HG02759 (cell line): ENCODE data around the gene CDH4.

ENCODE experiments used
- ATAC-seq: cut with Tn5 transposase; IDR thresholded peaks from one replicate; pipeline ENCODE4 v1.9.1; 2021; ENCODE audit warnings: mild to moderate bottlenecking, moderate library complexity; ENCODE audit not compliant: unreplicated experiment

The CDH4 gene

GRCh38 chr20:61322151-61322865, 70.2 kb downstream of the CDH4 start:
- no peak for ATAC-seq

- no peak for ATAC-seq
Observed at GRCh38 chr20:61324906-61325305, 72.8 kb downstream of the CDH4 start.

- ATAC-seq, result no peak
Observed at GRCh38 chr20:61325718-61326117, 73.7 kb downstream of the CDH4 start.

- no peak for ATAC-seq
Observed at GRCh38 chr20:61328911-61329558, 77.0 kb downstream of the CDH4 start.

- no peak for ATAC-seq
Observed at GRCh38 chr20:61330441-61330840, 78.4 kb downstream of the CDH4 start.

GRCh38 chr20:61331543-61331942, 79.5 kb downstream of the CDH4 start:
- ATAC-seq, result no peak

- ATAC-seq, result no peak
Observed at GRCh38 chr20:61332016-61332975, 80.2 kb downstream of the CDH4 start.

- ATAC-seq, result no peak
Observed at GRCh38 chr20:61333484-61334108, 81.5 kb downstream of the CDH4 start.

- ATAC-seq, result no peak
Observed at GRCh38 chr20:61340157-61340556, 88.1 kb downstream of the CDH4 start.

GRCh38 chr20:61341605-61342004, 89.5 kb downstream of the CDH4 start:
- ATAC-seq, result no peak

GRCh38 chr20:61343934-61344333, 91.9 kb downstream of the CDH4 start:
- ATAC-seq, result no peak

GRCh38 chr20:61345656-61346055, 93.6 kb downstream of the CDH4 start:
- ATAC-seq, result no peak

- no peak for ATAC-seq
Observed at GRCh38 chr20:61346996-61347395, 94.9 kb downstream of the CDH4 start.

- no peak for ATAC-seq
Observed at GRCh38 chr20:61347443-61347842, 95.4 kb downstream of the CDH4 start.

GRCh38 chr20:61349447-61350165, 97.5 kb downstream of the CDH4 start:
- no peak for ATAC-seq

GRCh38 chr20:61350500-61351250, 98.6 kb downstream of the CDH4 start:
- ATAC-seq, result no peak

GRCh38 chr20:61352346-61353260, 100.5 kb downstream of the CDH4 start:
- no peak for ATAC-seq

GRCh38 chr20:61353261-61354000, 101.4 kb downstream of the CDH4 start:
- no peak for ATAC-seq
